ENCODE results near the gene PLAAT5.

DNA sequence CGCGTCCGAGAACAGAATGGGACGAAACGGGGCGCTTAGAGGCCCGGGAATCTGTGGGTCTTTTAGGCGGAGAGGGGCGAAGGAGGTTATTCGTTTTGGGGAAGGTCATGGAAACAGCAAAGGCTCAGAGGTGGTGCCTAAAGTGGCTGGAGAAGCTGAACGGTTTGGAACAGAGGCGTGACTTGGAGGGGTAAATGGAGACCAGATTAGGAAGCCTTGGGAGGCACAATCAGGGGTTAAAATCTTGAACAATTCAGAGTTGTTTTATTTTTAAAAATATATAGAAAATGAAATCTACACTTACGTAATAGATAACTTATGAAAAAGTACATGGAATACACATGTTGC lies 247 bp upstream of the PLAAT5 start:
- TF ChIP-seq, protein P1, sequence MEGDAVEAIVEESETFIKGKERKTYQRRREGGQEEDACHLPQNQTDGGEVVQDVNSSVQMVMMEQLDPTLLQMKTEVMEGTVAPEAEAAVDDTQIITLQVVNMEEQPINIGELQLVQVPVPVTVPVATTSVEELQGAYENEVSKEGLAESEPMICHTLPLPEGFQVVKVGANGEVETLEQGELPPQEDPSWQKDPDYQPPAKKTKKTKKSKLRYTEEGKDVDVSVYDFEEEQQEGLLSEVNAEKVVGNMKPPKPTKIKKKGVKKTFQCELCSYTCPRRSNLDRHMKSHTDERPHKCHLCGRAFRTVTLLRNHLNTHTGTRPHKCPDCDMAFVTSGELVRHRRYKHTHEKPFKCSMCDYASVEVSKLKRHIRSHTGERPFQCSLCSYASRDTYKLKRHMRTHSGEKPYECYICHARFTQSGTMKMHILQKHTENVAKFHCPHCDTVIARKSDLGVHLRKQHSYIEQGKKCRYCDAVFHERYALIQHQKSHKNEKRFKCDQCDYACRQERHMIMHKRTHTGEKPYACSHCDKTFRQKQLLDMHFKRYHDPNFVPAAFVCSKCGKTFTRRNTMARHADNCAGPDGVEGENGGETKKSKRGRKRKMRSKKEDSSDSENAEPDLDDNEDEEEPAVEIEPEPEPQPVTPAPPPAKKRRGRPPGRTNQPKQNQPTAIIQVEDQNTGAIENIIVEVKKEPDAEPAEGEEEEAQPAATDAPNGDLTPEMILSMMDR (IDR thresholded peaks at IDR 0.05), result no peak
- TF ChIP-seq EP300 (IDR thresholded peaks at IDR 0.05), result no peak
